Stimulated activated CD8-positive, alpha-beta memory T cell treated with anti-CD3 and anti-CD28 coated beads, Interleukin-12 subunit alpha, Interleukin-12 subunit beta, amount 100 ng/mL, for 24 hours (primary cell): Measurements from ENCODE around the gene KANSL1.

Experiments used
- DNase-seq: peaks from one replicate; pipeline ENCODE4 v3.0.0-alpha.2; 2020; ENCODE audit errors: extremely low read depth

The KANSL1 gene

DNA sequence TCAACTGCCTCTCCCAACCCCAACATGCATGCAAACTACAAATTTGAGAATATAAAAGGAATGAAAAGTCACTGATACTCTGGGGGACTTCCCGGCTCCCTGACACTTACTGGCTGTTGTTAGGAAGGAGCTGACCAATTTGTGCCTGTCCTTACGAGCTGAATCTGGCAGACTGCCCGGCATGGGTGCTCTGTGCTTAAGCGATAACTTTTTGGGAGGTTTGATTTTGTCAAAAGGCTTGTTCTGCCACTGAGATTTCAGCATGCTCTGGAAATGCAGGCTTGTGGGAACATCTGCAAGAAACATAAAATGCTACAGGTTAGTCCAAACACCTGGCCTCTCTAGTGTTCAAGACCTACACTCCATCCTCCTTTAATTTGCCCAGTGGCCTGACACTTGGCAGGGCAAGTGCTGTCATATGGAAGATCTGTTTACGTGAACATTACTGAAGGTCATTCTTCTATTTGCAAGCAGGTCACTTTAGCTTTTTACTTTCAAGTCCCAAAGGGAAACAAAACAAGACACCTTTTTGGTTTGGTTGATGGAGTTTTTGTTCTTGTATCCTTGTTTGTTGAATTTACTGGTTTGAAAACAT lies 153.5 kb downstream of the KANSL1 start:
- DNase-seq: no peak

DNA sequence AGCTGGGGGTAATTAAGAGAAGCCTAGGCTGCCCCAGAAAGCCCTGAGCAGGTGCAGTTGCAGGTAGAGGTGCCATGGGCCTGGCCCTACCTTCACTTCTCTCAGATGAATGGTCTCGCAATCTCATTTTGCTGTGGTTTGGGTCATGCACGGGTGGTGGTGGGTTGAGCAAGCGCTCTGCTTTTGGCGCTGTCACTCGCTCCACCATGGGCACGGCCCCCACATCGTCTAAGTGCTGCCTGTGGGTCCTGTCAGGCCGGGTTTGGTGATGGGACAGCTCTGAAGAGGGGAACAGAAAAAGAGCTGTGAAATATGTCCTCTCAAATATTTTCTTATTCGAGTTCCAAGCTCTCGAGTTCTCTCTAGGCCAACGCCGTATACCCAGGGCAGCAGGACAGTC lies 154.3 kb downstream of the KANSL1 start:
- DNase-seq: no peak

DNA sequence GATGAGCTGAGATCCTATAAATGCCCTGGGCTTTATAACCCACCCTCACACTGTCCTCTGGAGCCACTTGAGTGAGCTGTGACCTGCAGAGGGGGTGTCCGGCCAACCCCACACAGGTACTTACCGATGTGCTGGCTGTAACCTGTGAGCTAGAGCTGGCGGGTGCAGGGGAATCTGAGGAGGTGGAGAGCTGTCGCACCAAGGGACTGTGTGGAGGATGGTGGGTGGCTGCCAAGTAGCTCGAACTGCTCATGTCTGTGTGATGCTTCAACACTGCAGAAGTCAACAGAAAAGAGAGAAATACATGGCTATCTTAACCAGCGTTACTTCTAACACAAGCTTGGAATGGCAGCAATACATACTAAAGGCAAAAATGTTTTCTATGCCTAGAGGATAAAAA lies 154.8 kb downstream of the KANSL1 start:
- DNase-seq: no peak

DNA sequence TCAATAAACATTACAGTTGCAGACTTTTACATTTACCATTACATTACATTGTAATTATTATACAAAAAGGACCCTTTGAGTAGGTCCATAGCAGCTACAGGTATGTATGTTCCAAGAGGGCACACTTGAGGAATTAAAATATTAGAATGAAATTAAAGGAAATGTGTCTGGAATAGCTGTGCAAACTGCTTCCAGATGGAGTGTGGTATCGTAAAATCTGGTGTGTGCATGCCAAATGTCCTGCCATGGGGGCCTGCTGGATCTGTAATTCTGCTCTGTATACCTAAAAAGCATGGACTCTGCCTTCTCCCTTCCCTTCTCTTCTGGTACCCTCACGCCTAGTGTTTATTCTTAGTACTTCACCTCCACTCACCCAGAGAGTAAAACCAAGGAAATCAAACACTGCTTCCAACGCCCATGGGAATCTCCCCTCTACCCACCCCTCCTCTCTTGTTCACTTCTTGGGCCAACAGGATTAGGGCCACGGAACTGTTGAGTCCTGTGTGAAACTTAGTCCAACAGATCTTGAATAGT lies 155.4 kb downstream of the KANSL1 start:
- no peak for DNase-seq

DNA sequence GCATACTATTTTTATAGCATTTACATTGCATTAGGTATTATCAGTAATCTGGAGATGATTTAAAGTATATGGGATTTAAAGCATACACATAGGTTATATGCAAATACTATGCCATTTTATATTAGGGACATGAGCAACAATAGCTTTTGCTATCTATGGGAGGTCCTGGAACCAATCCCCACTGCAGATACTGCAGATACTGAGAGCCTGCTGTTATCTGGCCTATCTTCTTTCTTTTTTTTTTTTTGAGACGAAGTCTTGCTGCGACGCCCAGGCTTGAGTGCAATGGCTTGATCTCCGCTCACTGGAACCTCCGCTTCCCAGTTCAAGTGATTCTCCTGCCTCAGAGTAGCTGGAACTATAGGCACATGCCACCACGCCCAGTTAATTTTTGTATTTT lies 156.7 kb downstream of the KANSL1 start:
- no peak for DNase-seq

DNA sequence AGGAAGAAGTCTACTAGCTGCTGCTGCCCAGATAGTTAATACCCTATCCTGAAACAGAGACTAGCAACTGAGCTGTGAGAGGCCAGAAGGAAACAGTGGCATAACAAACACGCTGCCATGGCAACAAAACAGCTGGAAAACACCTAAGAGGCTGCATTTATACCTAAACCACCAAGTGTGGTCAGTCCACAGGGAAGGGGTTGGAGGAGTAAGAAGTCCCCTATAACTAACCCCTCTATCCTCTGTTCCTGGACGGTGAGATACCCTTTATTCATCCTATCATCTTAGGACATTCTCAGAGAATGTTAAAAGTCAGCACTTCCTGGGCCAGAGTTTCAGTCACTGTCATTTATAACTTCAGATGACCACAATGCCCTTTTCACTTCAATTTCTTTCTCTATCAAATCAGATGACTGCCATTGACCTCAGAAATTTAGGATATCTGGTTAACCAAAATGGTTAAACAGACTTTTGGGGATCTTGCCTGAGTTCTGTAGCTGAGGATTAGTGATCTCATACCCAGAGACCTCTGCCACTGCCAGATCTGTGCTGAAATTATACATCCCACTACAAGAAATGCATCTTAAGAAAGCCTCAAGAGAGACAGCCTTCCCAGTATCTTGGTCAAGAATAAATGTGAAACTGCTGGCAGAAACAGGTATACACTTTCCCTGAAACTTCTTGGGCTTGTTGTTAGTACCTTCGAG lies 158.0 kb downstream of the KANSL1 start:
- no peak for DNase-seq

DNA sequence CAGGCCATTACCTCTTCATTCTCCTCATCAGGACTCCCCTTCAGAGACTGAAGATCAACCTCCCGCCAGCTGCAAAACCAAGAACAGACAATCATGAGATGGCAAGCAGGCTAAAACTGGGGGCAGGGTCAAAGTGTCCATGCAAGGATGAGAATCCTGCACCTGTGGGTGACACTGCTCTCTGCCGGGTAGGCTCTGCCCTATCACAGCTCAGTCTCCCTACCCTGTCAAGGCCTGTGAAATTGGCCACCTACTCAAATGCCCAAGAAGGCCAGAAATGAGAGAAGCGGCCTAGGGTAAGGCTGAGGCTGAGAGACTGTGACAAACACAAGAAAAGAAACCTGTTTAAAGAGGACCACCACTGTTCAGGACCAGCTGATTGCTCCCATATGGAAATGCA lies 159.8 kb downstream of the KANSL1 start:
- DNase-seq: no peak

DNA sequence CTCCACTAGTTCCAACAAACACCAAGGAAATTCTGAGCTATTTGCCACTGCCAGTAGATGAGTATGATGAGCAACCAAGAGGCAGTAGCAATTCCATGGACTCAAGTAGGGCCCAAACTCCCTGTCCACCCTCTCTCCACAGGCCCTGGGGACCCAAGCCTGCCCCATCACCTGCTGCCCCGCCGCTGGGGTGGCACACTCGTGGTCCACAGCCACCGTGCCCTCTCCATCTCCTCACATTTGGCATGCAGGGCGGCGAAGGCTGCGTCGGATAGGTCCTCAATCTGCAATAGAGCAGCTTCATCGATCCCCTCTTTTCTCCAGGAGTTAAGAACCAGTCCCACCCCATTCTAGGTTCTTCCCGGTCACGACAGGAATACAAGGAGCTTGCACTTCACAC lies 160.3 kb downstream of the KANSL1 start:
- DNase-seq: no peak

DNA sequence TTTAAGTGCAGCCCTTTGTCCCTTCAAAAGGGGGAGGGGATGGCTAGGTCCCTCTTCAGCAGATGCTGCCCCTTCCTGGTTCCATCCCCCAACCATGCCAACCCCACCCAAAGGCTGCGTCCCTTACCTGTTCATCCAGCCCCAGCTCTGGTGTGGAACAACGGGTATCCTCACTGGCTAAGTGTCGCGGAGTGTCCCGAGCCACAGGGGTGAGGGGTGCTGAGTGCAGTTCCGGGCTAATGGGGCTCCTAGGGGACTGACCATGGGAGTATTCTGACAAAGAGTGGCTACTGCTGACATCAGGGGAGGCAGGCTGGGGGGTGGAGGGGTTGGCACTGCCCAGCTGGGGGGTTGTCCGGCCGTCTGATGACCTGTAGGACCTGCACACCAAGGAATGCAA lies 161.3 kb downstream of the KANSL1 start:
- no peak for DNase-seq

DNA sequence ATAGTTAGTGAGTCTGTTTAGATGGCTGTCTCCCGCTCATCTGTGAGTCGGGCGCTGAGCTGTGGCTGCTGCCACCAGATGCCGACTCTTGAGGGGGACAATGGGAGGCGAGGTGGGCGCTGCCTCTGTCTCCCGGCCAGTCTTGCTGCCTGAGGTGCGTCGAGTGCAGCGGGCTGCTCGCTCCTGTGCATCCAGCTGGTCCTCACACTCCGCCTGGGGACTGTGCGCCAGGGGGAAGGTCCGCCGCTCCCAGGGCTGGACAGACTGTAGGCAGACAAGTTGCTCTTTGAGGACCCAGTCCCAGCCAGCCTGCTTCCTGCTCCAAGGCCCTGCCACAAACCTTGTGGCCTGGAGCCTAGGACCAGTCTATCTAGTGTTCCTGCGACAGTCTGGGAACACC lies 161.8 kb downstream of the KANSL1 start:
- no peak for DNase-seq

DNA sequence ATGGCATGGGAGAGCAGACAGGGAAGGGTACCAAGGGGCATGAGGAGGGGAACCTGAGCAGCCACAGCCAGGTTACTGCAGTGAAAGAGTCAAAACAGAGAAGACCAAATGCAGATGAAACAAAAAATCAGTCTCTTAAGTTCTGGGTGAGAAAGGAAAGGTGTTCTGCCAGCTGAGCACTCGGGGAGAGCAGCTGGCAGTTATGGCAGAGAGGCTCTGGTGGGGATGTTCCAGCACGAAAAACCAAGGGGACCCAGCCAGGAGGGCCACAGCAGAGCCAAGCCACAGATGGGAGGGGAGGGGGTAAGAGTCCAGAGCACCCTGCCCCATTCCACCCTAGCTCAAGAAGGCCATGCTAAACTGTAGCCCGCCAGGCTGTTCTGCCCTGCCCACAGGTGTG lies 162.5 kb downstream of the KANSL1 start:
- no peak for DNase-seq

DNA sequence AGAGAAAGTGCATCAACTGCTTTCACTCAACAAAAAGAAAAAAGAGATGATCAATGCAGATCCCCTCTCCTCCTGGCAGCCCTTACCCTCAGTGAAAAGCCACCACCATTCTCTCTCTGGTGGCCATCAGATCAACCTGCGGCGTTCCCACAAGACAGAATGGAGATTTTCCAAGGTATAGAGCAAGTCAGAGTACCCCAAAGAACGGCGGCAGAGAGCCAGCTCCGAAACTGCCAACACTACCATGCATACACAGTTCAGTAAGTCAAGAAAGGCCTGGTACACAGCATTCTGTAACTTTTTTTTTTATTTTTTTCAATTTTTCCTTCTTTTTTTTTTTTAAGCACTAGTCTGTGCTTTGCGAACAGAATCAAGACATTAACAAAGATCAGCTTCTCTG lies 163.6 kb downstream of the KANSL1 start:
- no peak for DNase-seq

DNA sequence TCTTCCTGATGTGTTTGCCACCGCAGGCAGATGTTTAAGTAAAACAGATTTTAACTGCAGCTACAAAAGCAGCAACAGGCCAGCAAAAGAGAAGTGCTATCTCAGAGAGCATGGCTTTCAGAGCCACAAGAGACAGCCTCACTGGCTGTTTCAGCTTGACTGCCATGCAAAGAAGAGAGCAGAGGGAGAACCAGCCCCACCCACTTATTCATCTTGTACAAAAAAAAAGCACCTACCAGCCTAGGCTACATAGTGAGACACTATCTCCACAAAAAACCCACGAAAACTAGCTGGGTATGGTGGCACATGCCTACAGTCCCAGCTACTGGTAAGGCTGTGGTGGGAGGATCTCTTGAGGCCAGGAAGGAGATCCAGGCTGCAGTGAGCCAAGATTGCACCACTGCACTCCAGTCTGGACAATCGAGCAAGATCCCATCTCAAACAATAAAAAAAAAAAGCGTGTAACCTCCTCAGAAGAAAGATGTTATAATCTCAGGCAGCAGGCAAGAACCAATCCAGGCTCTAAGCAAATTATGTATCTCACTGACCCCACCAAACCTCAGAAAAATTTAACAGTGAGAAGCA lies 164.2 kb downstream of the KANSL1 start:
- no peak for DNase-seq

DNA sequence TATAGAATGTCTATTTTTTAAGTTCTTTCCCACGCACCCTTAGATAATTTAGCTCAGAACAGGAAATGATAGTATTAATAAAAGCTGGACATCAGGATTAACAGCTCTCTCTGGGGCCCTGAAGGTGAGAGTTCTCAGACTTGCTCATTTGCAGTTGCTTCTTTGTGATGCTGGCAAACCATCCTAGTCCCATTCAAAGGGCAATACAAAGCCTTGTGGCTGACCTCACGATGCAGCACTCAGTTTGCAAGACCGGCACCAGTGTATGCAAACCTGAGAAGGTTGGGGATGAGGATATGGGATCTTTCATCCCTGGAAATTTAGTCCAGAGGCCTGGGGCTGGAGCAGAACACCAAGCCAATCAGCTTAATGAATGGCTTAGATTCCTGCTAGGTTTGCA lies 164.9 kb downstream of the KANSL1 start:
- DNase-seq: no peak

DNA sequence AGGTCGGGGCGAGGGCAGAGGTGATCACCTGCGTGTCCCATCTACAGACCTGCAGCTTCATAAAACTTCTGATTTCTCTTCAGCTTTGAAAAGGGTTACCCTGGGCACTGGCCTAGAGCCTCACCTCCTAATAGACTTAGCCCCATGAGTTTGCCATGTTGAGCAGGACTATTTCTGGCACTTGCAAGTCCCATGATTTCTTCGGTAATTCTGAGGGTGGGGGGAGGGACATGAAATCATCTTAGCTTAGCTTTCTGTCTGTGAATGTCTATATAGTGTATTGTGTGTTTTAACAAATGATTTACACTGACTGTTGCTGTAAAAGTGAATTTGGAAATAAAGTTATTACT lies 165.3 kb downstream of the KANSL1 start:
- no peak for DNase-seq

DNA sequence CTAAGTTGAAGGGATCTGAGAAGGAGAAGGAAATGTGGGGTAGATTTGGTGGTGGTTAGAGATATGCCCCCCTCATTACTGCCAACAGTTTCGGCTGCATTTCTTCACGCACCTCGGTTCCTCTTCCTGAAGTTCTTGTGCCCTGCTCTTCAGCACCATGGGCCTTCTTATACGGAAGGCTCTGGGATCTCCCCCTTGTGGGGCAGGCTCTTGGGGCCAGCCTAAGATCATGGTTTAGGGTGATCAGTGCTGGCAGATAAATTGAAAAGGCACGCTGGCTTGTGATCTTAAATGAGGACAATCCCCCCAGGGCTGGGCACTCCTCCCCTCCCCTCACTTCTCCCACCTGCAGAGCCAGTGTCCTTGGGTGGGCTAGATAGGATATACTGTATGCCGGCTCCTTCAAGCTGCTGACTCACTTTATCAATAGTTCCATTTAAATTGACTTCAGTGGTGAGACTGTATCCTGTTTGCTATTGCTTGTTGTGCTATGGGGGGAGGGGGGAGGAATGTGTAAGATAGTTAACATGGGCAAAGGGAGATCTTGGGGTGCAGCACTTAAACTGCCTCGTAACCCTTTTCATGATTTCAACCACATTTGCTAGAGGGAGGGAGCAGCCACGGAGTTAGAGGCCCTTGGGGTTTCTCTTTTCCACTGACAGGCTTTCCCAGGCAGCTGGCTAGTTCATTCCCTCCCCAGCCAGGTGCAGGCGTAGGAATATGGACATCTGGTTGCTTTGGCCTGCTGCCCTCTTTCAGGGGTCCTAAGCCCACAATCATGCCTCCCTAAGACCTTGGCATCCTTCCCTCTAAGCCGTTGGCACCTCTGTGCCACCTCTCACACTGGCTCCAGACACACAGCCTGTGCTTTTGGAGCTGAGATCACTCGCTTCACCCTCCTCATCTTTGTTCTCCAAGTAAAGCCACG lies 165.9 kb downstream of the KANSL1 start:
- no peak for DNase-seq

DNA sequence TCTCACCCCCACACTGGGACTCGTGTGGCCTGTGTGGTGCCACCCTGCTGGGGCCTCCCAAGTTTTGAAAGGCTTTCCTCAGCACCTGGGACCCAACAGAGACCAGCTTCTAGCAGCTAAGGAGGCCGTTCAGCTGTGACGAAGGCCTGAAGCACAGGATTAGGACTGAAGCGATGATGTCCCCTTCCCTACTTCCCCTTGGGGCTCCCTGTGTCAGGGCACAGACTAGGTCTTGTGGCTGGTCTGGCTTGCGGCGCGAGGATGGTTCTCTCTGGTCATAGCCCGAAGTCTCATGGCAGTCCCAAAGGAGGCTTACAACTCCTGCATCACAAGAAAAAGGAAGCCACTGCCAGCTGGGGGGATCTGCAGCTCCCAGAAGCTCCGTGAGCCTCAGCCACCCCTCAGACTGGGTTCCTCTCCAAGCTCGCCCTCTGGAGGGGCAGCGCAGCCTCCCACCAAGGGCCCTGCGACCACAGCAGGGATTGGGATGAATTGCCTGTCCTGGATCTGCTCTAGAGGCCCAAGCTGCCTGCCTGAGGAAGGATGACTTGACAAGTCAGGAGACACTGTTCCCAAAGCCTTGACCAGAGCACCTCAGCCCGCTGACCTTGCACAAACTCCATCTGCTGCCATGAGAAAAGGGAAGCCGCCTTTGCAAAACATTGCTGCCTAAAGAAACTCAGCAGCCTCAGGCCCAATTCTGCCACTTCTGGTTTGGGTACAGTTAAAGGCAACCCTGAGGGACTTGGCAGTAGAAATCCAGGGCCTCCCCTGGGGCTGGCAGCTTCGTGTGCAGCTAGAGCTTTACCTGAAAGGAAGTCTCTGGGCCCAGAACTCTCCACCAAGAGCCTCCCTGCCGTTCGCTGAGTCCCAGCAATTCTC lies 166.8 kb downstream of the KANSL1 start:
- DNase-seq: no peak

DNA sequence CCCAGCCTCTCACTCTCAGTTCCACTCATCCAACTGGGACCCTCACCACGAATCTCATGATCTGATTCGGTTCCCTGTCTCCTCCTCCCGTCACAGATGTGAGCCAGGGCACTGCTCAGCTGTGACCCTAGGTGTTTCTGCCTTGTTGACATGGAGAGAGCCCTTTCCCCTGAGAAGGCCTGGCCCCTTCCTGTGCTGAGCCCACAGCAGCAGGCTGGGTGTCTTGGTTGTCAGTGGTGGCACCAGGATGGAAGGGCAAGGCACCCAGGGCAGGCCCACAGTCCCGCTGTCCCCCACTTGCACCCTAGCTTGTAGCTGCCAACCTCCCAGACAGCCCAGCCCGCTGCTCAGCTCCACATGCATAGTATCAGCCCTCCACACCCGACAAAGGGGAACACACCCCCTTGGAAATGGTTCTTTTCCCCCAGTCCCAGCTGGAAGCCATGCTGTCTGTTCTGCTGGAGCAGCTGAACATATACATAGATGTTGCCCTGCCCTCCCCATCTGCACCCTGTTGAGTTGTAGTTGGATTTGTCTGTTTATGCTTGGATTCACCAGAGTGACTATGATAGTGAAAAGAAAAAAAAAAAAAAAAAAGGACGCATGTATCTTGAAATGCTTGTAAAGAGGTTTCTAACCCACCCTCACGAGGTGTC lies 167.6 kb downstream of the KANSL1 start:
- DNase-seq: no peak

DNA sequence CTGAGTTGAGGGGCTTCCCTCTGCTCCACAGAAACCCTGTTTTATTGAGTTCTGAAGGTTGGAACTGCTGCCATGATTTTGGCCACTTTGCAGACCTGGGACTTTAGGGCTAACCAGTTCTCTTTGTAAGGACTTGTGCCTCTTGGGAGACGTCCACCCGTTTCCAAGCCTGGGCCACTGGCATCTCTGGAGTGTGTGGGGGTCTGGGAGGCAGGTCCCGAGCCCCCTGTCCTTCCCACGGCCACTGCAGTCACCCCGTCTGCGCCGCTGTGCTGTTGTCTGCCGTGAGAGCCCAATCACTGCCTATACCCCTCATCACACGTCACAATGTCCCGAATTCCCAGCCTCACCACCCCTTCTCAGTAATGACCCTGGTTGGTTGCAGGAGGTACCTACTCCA lies 168.2 kb downstream of the KANSL1 start:
- DNase-seq: no peak

DNA sequence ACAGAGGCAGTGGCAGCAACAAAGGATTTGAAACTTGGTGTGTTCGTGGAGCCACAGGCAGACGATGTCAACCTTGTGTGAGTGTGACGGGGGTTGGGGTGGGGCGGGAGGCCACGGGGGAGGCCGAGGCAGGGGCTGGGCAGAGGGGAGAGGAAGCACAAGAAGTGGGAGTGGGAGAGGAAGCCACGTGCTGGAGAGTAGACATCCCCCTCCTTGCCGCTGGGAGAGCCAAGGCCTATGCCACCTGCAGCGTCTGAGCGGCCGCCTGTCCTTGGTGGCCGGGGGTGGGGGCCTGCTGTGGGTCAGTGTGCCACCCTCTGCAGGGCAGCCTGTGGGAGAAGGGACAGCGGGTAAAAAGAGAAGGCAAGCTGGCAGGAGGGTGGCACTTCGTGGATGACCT lies 168.6 kb downstream of the KANSL1 start:
- no peak for DNase-seq
